ENCODE measurements around the gene AMH.
A peak's percentile ranks its signal among the peaks of the same experiment; 100 is the strongest.

AMH gene

DNA sequence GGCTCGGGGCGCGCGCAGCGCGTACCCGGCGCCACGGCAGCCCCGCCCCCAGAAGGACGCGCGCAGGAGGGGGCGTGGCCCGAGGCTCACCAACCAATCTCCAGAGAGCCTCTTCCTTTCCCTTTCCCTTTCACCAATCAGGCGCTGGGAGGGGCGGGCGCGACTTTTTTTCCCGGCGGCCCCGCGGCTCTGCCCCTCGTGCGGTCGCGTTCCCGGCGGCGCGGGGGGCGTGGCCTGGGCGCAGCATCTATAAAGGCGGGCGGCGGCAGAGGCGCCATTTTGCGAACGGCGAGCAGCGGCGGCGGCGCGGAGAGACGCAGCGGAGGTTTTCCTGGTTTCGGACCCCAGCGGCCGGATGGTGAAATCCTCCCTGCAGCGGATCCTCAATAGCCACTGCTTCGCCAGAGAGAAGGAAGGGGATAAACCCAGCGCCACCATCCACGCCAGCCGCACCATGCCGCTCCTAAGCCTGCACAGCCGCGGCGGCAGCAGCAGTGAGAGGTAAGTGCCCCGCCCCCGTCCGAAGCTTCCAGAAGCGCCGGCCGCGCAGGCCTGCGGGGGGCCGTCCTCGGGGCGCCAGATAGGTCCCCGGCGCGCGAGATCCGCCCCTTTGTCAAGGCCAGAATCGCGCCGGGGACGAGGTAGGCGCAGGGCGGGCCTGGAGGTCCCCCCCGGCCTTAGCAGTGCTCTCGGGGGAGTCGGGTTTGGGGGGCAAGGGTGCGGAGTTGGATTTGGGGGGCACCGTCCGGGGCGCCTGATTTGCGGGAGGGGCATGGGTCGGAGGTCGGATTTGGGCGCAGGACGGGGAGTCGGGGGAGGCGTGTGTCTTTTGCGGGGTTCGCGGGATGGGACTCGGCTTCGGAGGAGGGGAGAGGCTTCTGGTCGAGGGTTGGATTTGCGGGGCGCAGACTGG, 20.4 kb downstream of the AMH start (continued):
- TF ChIP-seq, protein P1, sequence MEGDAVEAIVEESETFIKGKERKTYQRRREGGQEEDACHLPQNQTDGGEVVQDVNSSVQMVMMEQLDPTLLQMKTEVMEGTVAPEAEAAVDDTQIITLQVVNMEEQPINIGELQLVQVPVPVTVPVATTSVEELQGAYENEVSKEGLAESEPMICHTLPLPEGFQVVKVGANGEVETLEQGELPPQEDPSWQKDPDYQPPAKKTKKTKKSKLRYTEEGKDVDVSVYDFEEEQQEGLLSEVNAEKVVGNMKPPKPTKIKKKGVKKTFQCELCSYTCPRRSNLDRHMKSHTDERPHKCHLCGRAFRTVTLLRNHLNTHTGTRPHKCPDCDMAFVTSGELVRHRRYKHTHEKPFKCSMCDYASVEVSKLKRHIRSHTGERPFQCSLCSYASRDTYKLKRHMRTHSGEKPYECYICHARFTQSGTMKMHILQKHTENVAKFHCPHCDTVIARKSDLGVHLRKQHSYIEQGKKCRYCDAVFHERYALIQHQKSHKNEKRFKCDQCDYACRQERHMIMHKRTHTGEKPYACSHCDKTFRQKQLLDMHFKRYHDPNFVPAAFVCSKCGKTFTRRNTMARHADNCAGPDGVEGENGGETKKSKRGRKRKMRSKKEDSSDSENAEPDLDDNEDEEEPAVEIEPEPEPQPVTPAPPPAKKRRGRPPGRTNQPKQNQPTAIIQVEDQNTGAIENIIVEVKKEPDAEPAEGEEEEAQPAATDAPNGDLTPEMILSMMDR (tag by site-specific recombination; IDR thresholded peaks at IDR 0.05) = peak; percentile 47
- TF ChIP-seq REPIN1 (tag by site-specific recombination; IDR thresholded peaks at IDR 0.05; ENCODE audit: low read depth) (no peak), ZFHX2 (tag by site-specific recombination; conservative IDR thresholded peaks at IDR 0.05) (no peak; the same call in 1 of the 2 replicates), ZNF777 (tag by site-specific recombination; IDR thresholded peaks at IDR 0.05; ENCODE audit: borderline replicate concordance) (no peak), ZNF175 (tag by site-specific recombination; IDR thresholded peaks at IDR 0.05) (no peak), TCF7L2 (IDR thresholded peaks at IDR 0.05; ENCODE audit: borderline replicate concordance, low read depth, low read length) (no peak), ZNF776 (tag by site-specific recombination; IDR thresholded peaks at IDR 0.05; ENCODE audit: borderline replicate concordance) (no peak), ZNF16 (tag by site-specific recombination; IDR thresholded peaks at IDR 0.05; ENCODE audit: low read depth) (no peak), HOXD13 (CRISPR knock-in tag; IDR thresholded peaks at IDR 0.05; ENCODE audit: borderline replicate concordance) (no peak), KLF16 (tag by site-specific recombination; IDR thresholded peaks at IDR 0.05) (peak; percentile 76), ZNF558 (tag by site-specific recombination; IDR thresholded peaks at IDR 0.05) (no peak), ZBTB20 (tag by site-specific recombination; IDR thresholded peaks at IDR 0.05) (no peak; the same call in 1 of the 2 replicates), ZNF785 (tag by site-specific recombination; IDR thresholded peaks at IDR 0.05) (no peak), ZNF169 (tag by site-specific recombination; IDR thresholded peaks at IDR 0.05) (no peak), ZNF623 (tag by site-specific recombination; IDR thresholded peaks at IDR 0.05) (no peak), ZNF629 (tag by site-specific recombination; IDR thresholded peaks at IDR 0.05) (peak; percentile 28; the same call in 1 of the 2 replicates), ZNF335 (tag by site-specific recombination; conservative IDR thresholded peaks at IDR 0.05) (peak; percentile 34), EGR2 (tag by site-specific recombination; IDR thresholded peaks at IDR 0.05; ENCODE audit: low read depth) (no peak), SP2 (tag by site-specific recombination; IDR thresholded peaks at IDR 0.05) (peak; percentile 91), HOXA7 (CRISPR knock-in tag; IDR thresholded peaks at IDR 0.05; ENCODE audit: borderline replicate concordance) (no peak)
- TF ChIP-seq, protein P2, sequence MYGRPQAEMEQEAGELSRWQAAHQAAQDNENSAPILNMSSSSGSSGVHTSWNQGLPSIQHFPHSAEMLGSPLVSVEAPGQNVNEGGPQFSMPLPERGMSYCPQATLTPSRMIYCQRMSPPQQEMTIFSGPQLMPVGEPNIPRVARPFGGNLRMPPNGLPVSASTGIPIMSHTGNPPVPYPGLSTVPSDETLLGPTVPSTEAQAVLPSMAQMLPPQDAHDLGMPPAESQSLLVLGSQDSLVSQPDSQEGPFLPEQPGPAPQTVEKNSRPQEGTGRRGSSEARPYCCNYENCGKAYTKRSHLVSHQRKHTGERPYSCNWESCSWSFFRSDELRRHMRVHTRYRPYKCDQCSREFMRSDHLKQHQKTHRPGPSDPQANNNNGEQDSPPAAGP (tag by site-specific recombination; IDR thresholded peaks at IDR 0.05) = peak; percentile 34; the same call in 1 of the 2 replicates
- TF ChIP-seq, protein P3, sequence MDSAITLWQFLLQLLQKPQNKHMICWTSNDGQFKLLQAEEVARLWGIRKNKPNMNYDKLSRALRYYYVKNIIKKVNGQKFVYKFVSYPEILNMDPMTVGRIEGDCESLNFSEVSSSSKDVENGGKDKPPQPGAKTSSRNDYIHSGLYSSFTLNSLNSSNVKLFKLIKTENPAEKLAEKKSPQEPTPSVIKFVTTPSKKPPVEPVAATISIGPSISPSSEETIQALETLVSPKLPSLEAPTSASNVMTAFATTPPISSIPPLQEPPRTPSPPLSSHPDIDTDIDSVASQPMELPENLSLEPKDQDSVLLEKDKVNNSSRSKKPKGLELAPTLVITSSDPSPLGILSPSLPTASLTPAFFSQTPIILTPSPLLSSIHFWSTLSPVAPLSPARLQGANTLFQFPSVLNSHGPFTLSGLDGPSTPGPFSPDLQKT (IDR thresholded peaks at IDR 0.05; ENCODE audit: borderline replicate concordance, low read depth, low read length) = no peak
- TF ChIP-seq, protein P4, sequence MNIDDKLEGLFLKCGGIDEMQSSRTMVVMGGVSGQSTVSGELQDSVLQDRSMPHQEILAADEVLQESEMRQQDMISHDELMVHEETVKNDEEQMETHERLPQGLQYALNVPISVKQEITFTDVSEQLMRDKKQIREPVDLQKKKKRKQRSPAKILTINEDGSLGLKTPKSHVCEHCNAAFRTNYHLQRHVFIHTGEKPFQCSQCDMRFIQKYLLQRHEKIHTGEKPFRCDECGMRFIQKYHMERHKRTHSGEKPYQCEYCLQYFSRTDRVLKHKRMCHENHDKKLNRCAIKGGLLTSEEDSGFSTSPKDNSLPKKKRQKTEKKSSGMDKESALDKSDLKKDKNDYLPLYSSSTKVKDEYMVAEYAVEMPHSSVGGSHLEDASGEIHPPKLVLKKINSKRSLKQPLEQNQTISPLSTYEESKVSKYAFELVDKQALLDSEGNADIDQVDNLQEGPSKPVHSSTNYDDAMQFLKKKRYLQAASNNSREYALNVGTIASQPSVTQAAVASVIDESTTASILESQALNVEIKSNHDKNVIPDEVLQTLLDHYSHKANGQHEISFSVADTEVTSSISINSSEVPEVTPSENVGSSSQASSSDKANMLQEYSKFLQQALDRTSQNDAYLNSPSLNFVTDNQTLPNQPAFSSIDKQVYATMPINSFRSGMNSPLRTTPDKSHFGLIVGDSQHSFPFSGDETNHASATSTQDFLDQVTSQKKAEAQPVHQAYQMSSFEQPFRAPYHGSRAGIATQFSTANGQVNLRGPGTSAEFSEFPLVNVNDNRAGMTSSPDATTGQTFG (tag by site-specific recombination; IDR thresholded peaks at IDR 0.05; ENCODE audit: borderline replicate concordance) = peak; percentile 60; the same call in 1 of the 2 replicates
- TF ChIP-seq, protein P5, sequence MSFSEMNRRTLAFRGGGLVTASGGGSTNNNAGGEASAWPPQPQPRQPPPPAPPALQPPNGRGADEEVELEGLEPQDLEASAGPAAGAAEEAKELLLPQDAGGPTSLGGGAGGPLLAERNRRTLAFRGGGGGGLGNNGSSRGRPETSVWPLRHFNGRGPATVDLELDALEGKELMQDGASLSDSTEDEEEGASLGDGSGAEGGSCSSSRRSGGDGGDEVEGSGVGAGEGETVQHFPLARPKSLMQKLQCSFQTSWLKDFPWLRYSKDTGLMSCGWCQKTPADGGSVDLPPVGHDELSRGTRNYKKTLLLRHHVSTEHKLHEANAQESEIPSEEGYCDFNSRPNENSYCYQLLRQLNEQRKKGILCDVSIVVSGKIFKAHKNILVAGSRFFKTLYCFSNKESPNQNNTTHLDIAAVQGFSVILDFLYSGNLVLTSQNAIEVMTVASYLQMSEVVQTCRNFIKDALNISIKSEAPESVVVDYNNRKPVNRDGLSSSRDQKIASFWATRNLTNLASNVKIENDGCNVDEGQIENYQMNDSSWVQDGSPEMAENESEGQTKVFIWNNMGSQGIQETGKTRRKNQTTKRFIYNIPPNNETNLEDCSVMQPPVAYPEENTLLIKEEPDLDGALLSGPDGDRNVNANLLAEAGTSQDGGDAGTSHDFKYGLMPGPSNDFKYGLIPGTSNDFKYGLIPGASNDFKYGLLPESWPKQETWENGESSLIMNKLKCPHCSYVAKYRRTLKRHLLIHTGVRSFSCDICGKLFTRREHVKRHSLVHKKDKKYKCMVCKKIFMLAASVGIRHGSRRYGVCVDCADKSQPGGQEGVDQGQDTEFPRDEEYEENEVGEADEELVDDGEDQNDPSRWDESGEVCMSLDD (tag by site-specific recombination; IDR thresholded peaks at IDR 0.05) = peak; percentile 92
- TF ChIP-seq, protein P6, sequence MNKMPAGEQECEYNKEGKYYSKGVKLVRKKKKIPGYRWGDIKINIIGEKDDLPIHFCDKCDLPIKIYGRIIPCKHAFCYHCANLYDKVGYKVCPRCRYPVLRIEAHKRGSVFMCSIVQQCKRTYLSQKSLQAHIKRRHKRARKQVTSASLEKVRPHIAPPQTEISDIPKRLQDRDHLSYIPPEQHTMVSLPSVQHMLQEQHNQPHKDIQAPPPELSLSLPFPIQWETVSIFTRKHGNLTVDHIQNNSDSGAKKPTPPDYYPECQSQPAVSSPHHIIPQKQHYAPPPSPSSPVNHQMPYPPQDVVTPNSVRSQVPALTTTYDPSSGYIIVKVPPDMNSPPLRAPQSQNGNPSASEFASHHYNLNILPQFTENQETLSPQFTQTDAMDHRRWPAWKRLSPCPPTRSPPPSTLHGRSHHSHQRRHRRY (tag by site-specific recombination; IDR thresholded peaks at IDR 0.05) = no peak

Measured in HEK293 (cell line).